LNCAP (cell line): ENCODE data around the gene PTMS.
A peak's percentile ranks its signal among the peaks of the same experiment; 100 is the strongest.

Experiments
- CTCF ChIP-seq: fragments of 450-650 bp; IDR thresholded peaks from 2 replicates; pipeline ENCODE4 v1.5.1; 2017; ENCODE audit warnings: mild to moderate bottlenecking

PTMS gene

DNA sequence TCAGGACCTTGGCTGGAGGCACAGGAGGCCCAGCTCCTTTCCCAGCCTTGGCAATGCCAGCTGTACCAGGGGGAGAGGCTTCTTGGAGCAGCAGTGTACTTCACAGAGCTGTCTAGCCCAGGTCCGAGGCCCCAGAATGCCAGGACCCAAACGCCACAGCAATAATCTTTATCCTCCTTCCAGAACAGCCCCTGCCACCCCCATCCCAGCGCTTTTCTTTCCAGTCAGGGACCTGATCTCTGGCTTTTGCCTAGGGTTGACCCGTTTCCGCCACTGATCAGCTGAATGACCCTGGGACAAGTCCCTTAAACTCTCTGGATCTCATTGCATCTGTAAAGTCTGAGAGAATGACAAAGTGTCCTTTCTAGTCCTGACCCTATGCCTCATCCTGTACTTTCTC, 11.2 kb downstream of the PTMS start:
- no peak for TF ChIP-seq CTCF

DNA sequence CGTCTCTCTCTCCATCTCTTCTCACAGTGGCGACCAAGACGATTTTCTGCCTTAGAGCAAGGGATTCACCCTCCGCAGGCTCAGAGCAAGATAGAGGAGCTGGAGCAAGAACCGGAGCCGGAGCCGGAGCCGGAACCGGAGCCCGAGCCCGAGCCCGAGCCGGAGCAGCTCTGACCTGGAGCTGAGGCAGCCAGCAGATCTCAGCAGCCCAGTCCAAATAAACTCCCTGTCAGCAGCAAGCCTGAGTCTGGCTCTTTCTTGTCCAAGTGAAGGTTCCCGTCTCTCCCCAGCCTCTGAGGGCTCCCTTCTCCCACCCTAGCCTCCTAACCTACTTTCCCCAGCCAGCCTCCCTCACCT, 12.0 kb downstream of the PTMS start:
- no peak for TF ChIP-seq CTCF

GRCh38 chr12:6778574-6779550, 12.7 kb downstream of the PTMS start:
- TF ChIP-seq CTCF = peak; percentile 96

GRCh38 chr12:6779708-6780432, 13.7 kb downstream of the PTMS start:
- no peak for TF ChIP-seq CTCF

DNA sequence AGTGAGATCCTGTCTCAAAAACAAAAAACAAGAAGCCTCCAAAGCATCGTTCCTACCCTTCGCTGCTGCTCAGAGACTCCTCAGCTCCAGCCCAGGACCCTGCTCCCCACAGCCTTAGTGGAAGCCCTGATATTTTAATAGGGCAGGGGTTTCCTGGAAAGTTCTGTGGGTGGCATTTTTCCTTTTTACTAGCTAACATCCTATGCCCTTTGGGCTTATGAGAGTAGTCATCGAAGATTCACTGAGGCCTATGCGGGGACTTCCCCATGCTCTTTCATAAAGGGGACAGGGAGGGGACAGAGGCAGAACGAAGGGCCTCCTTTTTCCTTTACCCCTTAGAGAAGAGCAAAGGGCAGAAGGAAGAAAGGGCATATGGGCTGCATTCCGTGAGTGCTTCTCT, 14.4 kb downstream of the PTMS start:
- TF ChIP-seq CTCF = no peak

DNA sequence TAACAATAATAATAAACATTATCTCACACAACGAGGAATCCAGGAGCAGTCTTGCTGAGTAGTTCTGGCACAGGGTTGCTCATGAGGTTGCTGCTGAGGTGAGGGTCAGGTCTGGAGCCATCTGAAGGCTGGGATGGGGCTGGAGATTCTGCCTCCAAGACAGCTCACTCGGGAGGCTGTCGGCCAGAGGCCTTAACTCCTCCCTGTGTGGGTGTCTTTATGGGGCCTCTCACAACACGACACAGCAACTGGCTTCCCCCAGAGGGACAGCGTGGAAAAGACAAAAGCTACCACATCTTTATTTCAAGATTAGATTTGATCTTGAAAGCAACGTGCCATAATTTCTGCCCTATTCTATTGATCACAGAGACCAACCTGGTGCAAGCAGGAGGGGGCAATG, 16.0 kb downstream of the PTMS start:
- no peak for TF ChIP-seq CTCF

DNA sequence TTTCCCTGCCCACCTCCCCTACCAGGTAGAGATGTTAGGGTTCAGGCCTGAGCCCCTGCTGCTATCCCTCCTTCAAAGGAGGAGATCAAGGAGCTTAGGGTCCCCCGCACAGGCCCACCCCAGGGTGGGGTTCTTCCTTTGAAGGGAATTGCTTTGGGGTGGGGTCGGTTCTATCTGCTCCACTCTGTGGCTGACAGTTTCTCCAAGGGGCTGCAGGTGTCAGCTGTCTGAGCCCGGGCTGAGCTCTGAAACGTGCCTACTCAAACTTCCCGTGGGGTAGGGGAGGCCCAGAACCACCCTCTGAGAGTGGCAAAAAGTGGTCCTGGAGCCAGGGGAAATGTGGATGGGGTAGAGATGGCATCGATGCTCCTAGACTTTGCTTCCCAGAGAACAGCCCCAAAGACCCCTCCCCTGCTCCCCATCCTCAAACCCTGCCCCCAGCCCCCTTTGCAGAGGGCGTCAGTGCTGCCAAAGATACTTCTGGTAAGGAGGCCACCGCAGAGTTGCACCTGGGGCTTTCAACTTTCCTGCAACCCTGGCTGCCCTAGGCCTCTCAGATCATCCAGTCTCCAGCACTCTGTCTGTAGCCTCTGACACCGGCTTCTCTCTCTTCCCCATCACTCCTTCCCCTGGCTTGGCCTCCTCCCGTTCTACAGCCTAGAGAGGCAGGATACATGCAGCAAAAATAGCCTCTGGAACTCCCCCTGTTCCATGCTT, 16.8 kb downstream of the PTMS start:
- no peak for TF ChIP-seq CTCF
